Activated CD4-positive, alpha-beta memory T cell treated with anti-CD3 and anti-CD28 coated beads, Interleukin-2, amount 10 ng/mL, durations not matched to agents 7 days and 5 days (primary cell): ENCODE results near the gene TIMM10B. TPM values are rescaled to one million over a fixed set of nuclear protein-coding genes. Genes with fewer than 3 reads are reported as not detected.

Experiments used
- CTCF ChIA-PET: fragments of 350-600 bp; sonication (Branson Sonifier 250); formaldehyde crosslinking; loops from one replicate; lab custom pipeline; 2021; ENCODE audit warnings: antibody characterized with exemption, inconsistent platforms; lab: Charles Lee
- POLR2A ChIA-PET: fragments of 350-600 bp; sonication (Branson Sonifier 250); formaldehyde crosslinking; loops from one replicate; lab custom pipeline; 2021; ENCODE audit warnings: antibody characterized with exemption; lab: Charles Lee
- DNase-seq: peaks from one replicate; pipeline ENCODE4 v3.0.0-alpha.2; 2020
- H3K27ac Mint-ChIP-seq: one replicate; pipeline ENCODE4 v1.8.0; 2021; ENCODE audit warnings: mild to moderate bottlenecking, mixed read lengths
- H3K27me3 Mint-ChIP-seq: one replicate; pipeline ENCODE4 v1.8.0; 2021; ENCODE audit warnings: mixed read lengths
- H3K36me3 Mint-ChIP-seq: one replicate; pipeline ENCODE4 v1.8.0; 2021; ENCODE audit warnings: low read depth, mixed read lengths
- H3K4me1 Mint-ChIP-seq: one replicate; pipeline ENCODE4 v1.8.0; 2021; ENCODE audit warnings: mixed read lengths
- H3K4me3 Mint-ChIP-seq: one replicate; pipeline ENCODE4 v1.8.0; 2021; ENCODE audit warnings: mild to moderate bottlenecking, mixed read lengths
- H3K9me3 Mint-ChIP-seq: one replicate; pipeline ENCODE4 v1.8.0; 2021; ENCODE audit warnings: mixed read lengths
- total RNA-seq, 2 experiments: library from RNA; stranded (reverse); gene quantifications; one replicate each; pipeline ENCODE4 v1.2.3, GENCODE V29; 2021

The TIMM10B gene
- total RNA-seq, 2 experiments from 2014 or later = 39.0 to 40.5 TPM

DNA sequence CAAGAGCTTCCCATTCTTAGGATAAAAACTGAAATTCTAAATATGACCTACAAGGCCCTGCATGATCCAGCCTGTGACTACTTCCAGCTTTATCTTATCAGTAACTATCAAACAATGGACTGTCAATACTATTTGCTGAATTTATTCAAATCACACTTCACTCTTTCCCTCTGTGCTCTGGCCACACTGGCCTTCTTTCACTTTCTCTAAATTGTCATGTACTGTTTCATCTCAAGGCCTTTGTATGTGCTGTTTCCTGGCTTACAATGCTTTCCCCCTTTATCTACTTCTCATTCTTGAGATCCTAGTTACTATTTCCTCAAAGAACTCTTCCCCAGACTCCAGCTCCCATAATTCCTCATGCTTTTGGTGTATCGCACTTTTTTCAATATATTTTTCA lies 5.6 kb downstream of the TIMM10B start:
- CTCF ChIA-PET = interaction anchor here (1.3 to 4.9 kb wide), 4 partner anchors 8 to 108 kb away, joined by 3 to 30 read pairs (median 16); no protein-coding TSS in a partner anchor

GRCh38 chr11:6488342-6488741 lies 7.0 kb downstream of the TIMM10B start:
- no peak overlapping the region for H3K27ac Mint-ChIP-seq
- H3K27me3 Mint-ChIP-seq = no peaks in the 10 kb centered on the region
- peaks cover 30% of the 10 kb centered on the region for H3K36me3 Mint-ChIP-seq
- no peaks in the 10 kb centered on the region for H3K9me3 Mint-ChIP-seq
- CTCF ChIA-PET = interaction anchor here (1.5 to 4.9 kb wide), 3 partner anchors 14 to 110 kb away, joined by 3 to 30 read pairs (median 28); no protein-coding TSS in a partner anchor
- DNase-seq = no peak
- POLR2A ChIA-PET = interaction anchor here (1.0 to 1.3 kb wide), 2 partner anchors 8 to 14 kb away, joined by 3 to 4 read pairs; no protein-coding TSS in a partner anchor
- peaks cover 3% of the 10 kb centered on the region for H3K4me1 Mint-ChIP-seq
- H3K4me3 Mint-ChIP-seq = no peak overlapping the region

More for the DNA sequence above, 5.6 kb downstream of the TIMM10B start:
- no peak for DNase-seq
- Mint-ChIP-seq H3K4me3 (no peak overlapping the region), H3K27ac (no peak overlapping the region), H3K9me3 (no peaks in the 10 kb centered on the region), H3K4me1 (peaks cover 15% of the 10 kb centered on the region), H3K36me3 (peaks cover 35% of the 10 kb centered on the region), H3K27me3 (no peaks in the 10 kb centered on the region)
- POLR2A ChIA-PET = interaction anchor here (0.8 to 1.1 kb wide), 4 partner anchors 9 to 260 kb away, joined by 3 to 4 read pairs (median 3); no protein-coding TSS in a partner anchor

- no peak overlapping the region for H3K27ac Mint-ChIP-seq
- no peak overlapping the region for H3K4me3 Mint-ChIP-seq
- peaks cover 26% of the 10 kb centered on the region for H3K36me3 Mint-ChIP-seq
- no peaks in the 10 kb centered on the region for H3K4me1 Mint-ChIP-seq
- H3K27me3 Mint-ChIP-seq = no peaks in the 10 kb centered on the region
- CTCF ChIA-PET = interaction anchor here (1.5 to 4.9 kb wide), 3 partner anchors 14 to 110 kb away, joined by 3 to 30 read pairs (median 14); no protein-coding TSS in a partner anchor
- H3K9me3 Mint-ChIP-seq = no peaks in the 10 kb centered on the region
- no peak for DNase-seq
- POLR2A ChIA-PET = no interaction called here
These were observed 7.5 kb downstream of the TIMM10B start for GRCh38 chr11:6488821-6489220.

DNA sequence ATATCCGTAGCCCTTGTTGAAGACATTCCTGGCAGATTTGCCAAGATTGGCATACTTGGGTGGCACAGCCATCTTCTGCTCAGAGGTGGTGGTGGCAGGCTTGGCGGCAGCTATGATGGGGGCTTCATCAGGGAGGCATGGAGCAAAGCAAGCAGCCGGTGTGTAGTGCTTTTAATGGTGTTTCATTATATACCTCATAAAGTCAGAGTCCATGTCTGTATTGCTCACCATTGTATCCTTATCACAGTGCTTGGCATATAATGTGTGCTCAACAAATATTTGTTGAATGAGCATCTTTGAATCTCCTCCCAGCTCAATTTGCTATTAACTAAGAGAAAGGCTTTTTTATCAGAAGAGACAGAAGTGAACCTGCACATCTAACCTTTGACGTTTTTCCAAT lies 8.0 kb downstream of the TIMM10B start:
- no peak for DNase-seq
- POLR2A ChIA-PET = interaction anchor here (1.6 kb wide), 1 partner anchor 8 kb away, joined by 11 read pairs; the partner anchor contains the start of genes ARFIP2 and TIMM10B
- CTCF ChIA-PET = interaction anchor here (1.5 to 4.9 kb wide), 3 partner anchors 15 to 111 kb away, joined by 3 to 30 read pairs (median 14); no protein-coding TSS in a partner anchor
- Mint-ChIP-seq H3K4me3 (no peak overlapping the region), H3K27me3 (no peaks in the 10 kb centered on the region), H3K9me3 (no peaks in the 10 kb centered on the region), H3K4me1 (no peaks in the 10 kb centered on the region), H3K27ac (no peak overlapping the region), H3K36me3 (peaks cover 26% of the 10 kb centered on the region)

GRCh38 chr11:6497069-6497839 lies 16.0 kb downstream of the TIMM10B start, which contains the start of gene DNHD1:
TSS of gene DNHD1 (plus strand) at chr11:6497280. CDS start at chr11:6498216, 936 bp downstream.
- POLR2A ChIA-PET = interaction anchor here (2.0 to 3.0 kb wide), 3 partner anchors 15 to 119 kb away, joined by 6 to 19 read pairs (median 14); partner anchors contain the start of genes ARFIP2 and TIMM10B
- CTCF ChIA-PET = interaction anchor here (1.0 to 5.1 kb wide), 5 partner anchors 7 to 119 kb away, joined by 4 to 34 read pairs (median 6); partner anchors contain the start of genes ARFIP2 and TIMM10B

DNA sequence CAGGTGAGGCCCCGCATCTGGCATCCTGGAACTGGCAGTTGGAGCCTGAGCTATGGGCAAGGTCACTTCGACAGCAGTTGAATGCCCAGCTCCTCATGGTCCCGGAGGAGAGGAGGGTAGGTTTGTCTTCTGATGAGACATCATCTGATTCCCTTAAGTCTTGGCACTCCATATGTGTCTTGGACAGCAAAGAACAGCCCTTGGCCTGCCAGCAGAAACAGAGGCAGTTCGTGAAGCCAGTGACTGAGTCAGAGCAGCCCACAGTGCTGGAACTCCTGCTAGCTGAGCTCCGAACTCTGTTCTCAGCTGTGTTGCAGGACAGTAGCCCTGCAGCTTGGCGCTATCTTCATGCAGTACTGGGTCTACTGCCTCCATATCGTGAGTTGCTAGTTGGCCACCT lies 16.8 kb downstream of the TIMM10B start:
- Mint-ChIP-seq H3K4me3 (no peak overlapping the region), H3K9me3 (no peaks in the 10 kb centered on the region), H3K27me3 (no peaks in the 10 kb centered on the region), H3K36me3 (peaks cover 17% of the 10 kb centered on the region), H3K27ac (no peak overlapping the region), H3K4me1 (peaks cover 4% of the 10 kb centered on the region)
- ChIA-PET CTCF (interaction anchor here (1.6 to 5.1 kb wide), 3 partner anchors 9 to 119 kb away, joined by 4 to 34 read pairs (median 5); no protein-coding TSS in a partner anchor), POLR2A (interaction anchor here (1.4 to 2.6 kb wide), 3 partner anchors 13 to 120 kb away, joined by 3 to 14 read pairs (median 6); partner anchors contain the start of genes ARFIP2 and TIMM10B)
- no peak for DNase-seq

More at GRCh38 chr11:6497069-6497839, 16.0 kb downstream of the TIMM10B start, which contains the start of gene DNHD1:
- DNase-seq = no peak
- Mint-ChIP-seq H3K36me3 (peaks cover 20% of the 10 kb centered on the region), H3K27me3 (no peaks in the 10 kb centered on the region), H3K9me3 (no peaks in the 10 kb centered on the region), H3K4me1 (peaks cover 4% of the 10 kb centered on the region), H3K27ac (no peak within 1 kb of the TSS), H3K4me3 (no peak within 1 kb of the TSS)

- H3K36me3 Mint-ChIP-seq = peaks cover 17% of the 10 kb centered on the region
- H3K27ac Mint-ChIP-seq = no peak overlapping the region
- POLR2A ChIA-PET = interaction anchor here (1.4 to 2.6 kb wide), 4 partner anchors 8 to 120 kb away, joined by 3 to 14 read pairs (median 5); partner anchors contain the start of genes ARFIP2 and TIMM10B
- CTCF ChIA-PET = interaction anchor here (0.9 to 5.1 kb wide), 4 partner anchors 8 to 120 kb away, joined by 3 to 34 read pairs (median 4); no protein-coding TSS in a partner anchor
- DNase-seq = no peak
- H3K27me3 Mint-ChIP-seq = no peaks in the 10 kb centered on the region
- H3K4me3 Mint-ChIP-seq = no peak overlapping the region
- H3K9me3 Mint-ChIP-seq = no peaks in the 10 kb centered on the region
- peaks cover 4% of the 10 kb centered on the region for H3K4me1 Mint-ChIP-seq
These were observed 17.2 kb downstream of the TIMM10B start for GRCh38 chr11:6498544-6498943.

DNA sequence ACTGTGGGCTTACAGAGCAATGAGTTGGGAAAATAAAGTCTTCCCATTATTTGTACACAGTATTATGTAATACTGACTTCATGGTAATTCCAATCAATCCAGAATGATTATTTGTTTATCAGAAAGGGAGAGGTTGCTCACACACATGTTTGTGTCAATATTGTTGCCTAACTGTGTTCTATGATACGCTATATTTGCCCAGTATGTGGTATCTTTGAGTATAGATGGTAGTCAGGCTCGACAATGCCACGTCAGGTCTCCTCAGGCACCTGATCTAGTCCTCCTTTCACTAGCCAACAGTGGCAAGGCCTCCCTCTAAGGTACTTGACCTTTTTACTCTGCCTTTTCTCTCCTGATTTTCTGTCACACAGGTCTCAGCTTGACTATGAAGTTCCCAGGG lies 21.1 kb downstream of the TIMM10B start:
- Mint-ChIP-seq H3K9me3 (no peaks in the 10 kb centered on the region), H3K4me1 (peaks cover 4% of the 10 kb centered on the region), H3K36me3 (peaks cover 14% of the 10 kb centered on the region), H3K27ac (no peak overlapping the region), H3K4me3 (no peak overlapping the region), H3K27me3 (no peaks in the 10 kb centered on the region)
- POLR2A ChIA-PET = interaction anchor here (0.7 to 1.1 kb wide), 2 partner anchors 14 to 21 kb away, joined by 3 read pairs; partner anchors contain the start of gene TIMM10B
- CTCF ChIA-PET = no interaction called here
- no peak for DNase-seq

- H3K36me3 Mint-ChIP-seq = peaks cover 14% of the 10 kb centered on the region
- POLR2A ChIA-PET = interaction anchor here (0.9 kb wide), 1 partner anchor 125 kb away, joined by 3 read pairs; no protein-coding TSS in a partner anchor
- DNase-seq = no peak
These were observed 22.9 kb downstream of the TIMM10B start for GRCh38 chr11:6504166-6504565.

GRCh38 chr11:6505577-6506240 lies 24.4 kb downstream of the TIMM10B start:
- Mint-ChIP-seq H3K4me3 (no peak overlapping the region), H3K4me1 (peaks cover 4% of the 10 kb centered on the region), H3K27ac (no peak overlapping the region), H3K9me3 (no peaks in the 10 kb centered on the region), H3K27me3 (no peaks in the 10 kb centered on the region), H3K36me3 (peaks cover 16% of the 10 kb centered on the region)
- DNase-seq = no peak
- CTCF ChIA-PET = interaction anchor here (0.6 to 6.2 kb wide), 19 partner anchors 9 to 178 kb away, joined by 3 to 122 read pairs (median 4); partner anchors contain the start of genes ARFIP2, DNHD1, MRPL17 and TIMM10B
- POLR2A ChIA-PET = interaction anchor here (0.8 to 1.0 kb wide), 2 partner anchors 122 to 127 kb away, joined by 3 to 6 read pairs; no protein-coding TSS in a partner anchor

More at GRCh38 chr11:6504166-6504565, 22.9 kb downstream of the TIMM10B start:
- no peak overlapping the region for H3K27ac Mint-ChIP-seq
- CTCF ChIA-PET = interaction anchor here (1.1 to 6.2 kb wide), 12 partner anchors 7 to 180 kb away, joined by 3 to 122 read pairs (median 6); partner anchors contain the start of genes ARFIP2, DNHD1, MRPL17 and TIMM10B
- no peaks in the 10 kb centered on the region for H3K27me3 Mint-ChIP-seq
- peaks cover 4% of the 10 kb centered on the region for H3K4me1 Mint-ChIP-seq
- no peaks in the 10 kb centered on the region for H3K9me3 Mint-ChIP-seq
- no peak overlapping the region for H3K4me3 Mint-ChIP-seq

DNA sequence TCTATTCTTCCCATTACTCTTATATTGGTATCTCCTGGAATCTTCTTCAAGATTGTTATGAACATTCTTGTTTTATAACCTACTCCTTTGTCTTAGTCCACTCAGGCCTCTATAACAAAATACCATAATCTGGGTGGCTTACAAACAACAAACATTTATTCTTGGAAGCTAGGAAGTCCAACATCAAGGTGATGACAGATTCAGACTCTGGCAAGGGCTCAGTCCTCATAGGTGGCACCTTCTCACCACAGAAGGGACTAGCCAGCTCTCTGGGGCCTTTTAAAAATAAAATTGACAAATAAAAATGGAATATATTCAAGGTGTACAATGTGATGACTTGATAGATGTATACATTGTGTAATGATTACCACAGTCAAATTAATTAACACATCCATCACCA lies 35.6 kb downstream of the TIMM10B start:
- Mint-ChIP-seq H3K27ac (no peak overlapping the region), H3K27me3 (no peaks in the 10 kb centered on the region), H3K9me3 (no peaks in the 10 kb centered on the region), H3K4me3 (no peak overlapping the region), H3K36me3 (peaks cover 31% of the 10 kb centered on the region), H3K4me1 (no peaks in the 10 kb centered on the region)
- ChIA-PET POLR2A (no interaction called here), CTCF (no interaction called here)
- DNase-seq = no peak

DNA sequence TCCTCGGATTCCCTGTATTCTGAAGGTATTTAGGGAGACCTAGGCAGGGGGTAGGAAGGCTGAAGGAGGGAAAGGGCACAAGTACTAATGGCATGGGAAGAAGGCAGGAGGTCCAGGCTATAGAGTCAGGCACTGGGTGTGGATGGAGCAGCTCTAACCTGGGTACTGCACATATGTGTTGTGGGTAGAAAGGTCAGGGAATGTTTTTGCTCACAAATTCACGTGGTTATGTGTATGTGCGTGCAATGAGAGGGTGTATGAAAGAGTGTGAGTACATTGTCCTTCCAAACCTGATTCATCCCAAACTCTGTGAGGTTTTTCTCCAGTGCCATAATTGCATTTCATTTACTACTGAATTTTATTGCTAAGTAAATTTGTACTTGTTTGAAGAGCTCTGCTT lies 39.0 kb downstream of the TIMM10B start:
- no peaks in the 10 kb centered on the region for H3K27me3 Mint-ChIP-seq
- H3K9me3 Mint-ChIP-seq = no peaks in the 10 kb centered on the region
- ChIA-PET POLR2A (no interaction called here), CTCF (interaction anchor here (0.7 to 1.3 kb wide), 5 partner anchors 14 to 163 kb away, joined by 3 to 4 read pairs (median 3); partner anchors contain the start of gene MRPL17)
- DNase-seq = no peak
- peaks cover 29% of the 10 kb centered on the region for H3K36me3 Mint-ChIP-seq
- H3K4me3 Mint-ChIP-seq = no peak overlapping the region
- H3K4me1 Mint-ChIP-seq = peaks cover 2% of the 10 kb centered on the region
- H3K27ac Mint-ChIP-seq = no peak overlapping the region
